ENCODE results near the gene CXCL13. TPM values are rescaled to one million over a fixed set of nuclear protein-coding genes. Genes with fewer than 3 reads are reported as not detected.

The CXCL13 gene
- polyA plus RNA-seq, 1 of the 3 experiments (the other 2 are of a cell fraction): not detected

DNA sequence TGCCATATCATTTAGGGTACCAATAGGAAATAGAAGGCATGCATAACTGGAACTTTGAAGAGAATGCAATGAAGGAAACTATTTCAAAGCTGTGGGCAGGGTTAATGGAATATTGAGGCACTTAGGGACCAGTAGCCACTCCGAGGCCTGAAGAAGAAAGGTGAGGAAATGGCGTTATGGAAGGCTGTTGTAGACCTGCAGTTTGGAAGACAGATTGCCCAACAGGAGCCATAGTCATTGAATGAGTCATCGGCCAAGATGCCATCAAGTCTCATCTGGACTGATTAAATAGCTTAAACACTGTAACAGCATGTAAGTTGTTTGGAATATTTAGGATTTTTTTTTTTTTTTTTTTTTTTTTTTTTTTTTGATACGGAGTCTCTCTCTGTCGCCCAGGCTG, 11.6 kb downstream of the CXCL13 start:
- H3K9ac ChIP-seq: no peak overlapping the region
- H3F3A ChIP-seq (replicated peaks; ENCODE audit: insufficient read depth): no peaks in the 10 kb centered on the region
- H3K79me2 ChIP-seq (ENCODE audit: insufficient read depth): no peaks in the 10 kb centered on the region
- TF ChIP-seq, protein P1, sequence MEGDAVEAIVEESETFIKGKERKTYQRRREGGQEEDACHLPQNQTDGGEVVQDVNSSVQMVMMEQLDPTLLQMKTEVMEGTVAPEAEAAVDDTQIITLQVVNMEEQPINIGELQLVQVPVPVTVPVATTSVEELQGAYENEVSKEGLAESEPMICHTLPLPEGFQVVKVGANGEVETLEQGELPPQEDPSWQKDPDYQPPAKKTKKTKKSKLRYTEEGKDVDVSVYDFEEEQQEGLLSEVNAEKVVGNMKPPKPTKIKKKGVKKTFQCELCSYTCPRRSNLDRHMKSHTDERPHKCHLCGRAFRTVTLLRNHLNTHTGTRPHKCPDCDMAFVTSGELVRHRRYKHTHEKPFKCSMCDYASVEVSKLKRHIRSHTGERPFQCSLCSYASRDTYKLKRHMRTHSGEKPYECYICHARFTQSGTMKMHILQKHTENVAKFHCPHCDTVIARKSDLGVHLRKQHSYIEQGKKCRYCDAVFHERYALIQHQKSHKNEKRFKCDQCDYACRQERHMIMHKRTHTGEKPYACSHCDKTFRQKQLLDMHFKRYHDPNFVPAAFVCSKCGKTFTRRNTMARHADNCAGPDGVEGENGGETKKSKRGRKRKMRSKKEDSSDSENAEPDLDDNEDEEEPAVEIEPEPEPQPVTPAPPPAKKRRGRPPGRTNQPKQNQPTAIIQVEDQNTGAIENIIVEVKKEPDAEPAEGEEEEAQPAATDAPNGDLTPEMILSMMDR (IDR thresholded peaks at IDR 0.05): no peak
- TF ChIP-seq, protein P2, sequence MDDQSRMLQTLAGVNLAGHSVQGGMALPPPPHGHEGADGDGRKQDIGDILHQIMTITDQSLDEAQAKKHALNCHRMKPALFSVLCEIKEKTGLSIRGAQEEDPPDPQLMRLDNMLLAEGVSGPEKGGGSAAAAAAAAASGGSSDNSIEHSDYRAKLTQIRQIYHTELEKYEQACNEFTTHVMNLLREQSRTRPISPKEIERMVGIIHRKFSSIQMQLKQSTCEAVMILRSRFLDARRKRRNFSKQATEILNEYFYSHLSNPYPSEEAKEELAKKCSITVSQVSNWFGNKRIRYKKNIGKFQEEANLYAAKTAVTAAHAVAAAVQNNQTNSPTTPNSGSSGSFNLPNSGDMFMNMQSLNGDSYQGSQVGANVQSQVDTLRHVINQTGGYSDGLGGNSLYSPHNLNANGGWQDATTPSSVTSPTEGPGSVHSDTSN (IDR thresholded peaks at IDR 0.05): no peak
- TF ChIP-seq JUND (IDR thresholded peaks at IDR 0.05) (no peak), YY1 (IDR thresholded peaks at IDR 0.05; ENCODE audit: low read depth) (no peak), NRF1 (IDR thresholded peaks at IDR 0.05; ENCODE audit: low read depth, low read length) (no peak), USF2 (IDR thresholded peaks at IDR 0.05; ENCODE audit: borderline replicate concordance, low read depth, low read length) (no peak)
- TF ChIP-seq, protein P3, sequence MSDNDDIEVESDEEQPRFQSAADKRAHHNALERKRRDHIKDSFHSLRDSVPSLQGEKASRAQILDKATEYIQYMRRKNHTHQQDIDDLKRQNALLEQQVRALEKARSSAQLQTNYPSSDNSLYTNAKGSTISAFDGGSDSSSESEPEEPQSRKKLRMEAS (IDR thresholded peaks at IDR 0.05; ENCODE audit: low read depth): no peak
- TF ChIP-seq, protein P4, sequence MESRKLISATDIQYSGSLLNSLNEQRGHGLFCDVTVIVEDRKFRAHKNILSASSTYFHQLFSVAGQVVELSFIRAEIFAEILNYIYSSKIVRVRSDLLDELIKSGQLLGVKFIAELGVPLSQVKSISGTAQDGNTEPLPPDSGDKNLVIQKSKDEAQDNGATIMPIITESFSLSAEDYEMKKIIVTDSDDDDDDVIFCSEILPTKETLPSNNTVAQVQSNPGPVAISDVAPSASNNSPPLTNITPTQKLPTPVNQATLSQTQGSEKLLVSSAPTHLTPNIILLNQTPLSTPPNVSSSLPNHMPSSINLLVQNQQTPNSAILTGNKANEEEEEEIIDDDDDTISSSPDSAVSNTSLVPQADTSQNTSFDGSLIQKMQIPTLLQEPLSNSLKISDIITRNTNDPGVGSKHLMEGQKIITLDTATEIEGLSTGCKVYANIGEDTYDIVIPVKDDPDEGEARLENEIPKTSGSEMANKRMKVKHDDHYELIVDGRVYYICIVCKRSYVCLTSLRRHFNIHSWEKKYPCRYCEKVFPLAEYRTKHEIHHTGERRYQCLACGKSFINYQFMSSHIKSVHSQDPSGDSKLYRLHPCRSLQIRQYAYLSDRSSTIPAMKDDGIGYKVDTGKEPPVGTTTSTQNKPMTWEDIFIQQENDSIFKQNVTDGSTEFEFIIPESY (IDR thresholded peaks at IDR 0.05; ENCODE audit: borderline replicate concordance, low read depth): no peak
- no peaks in the 10 kb centered on the region for H3K36me3 ChIP-seq (replicated peaks in 1 of 2; ENCODE audit: control insufficient read depth in 1 of 2, insufficient read depth in 2 of 2, low read length in 1 of 2)
- no peaks in the 10 kb centered on the region for H3K9me3 ChIP-seq
- no peak overlapping the region for H3K4me2 ChIP-seq
- 57% methylated on average over 5 of the region's 5 CpGs for WGBS (ENCODE audit: low lambda C conversion rate)
- H4K20me1 ChIP-seq (ENCODE audit: insufficient read depth): no peaks in the 10 kb centered on the region
- H3K27ac ChIP-seq (ENCODE audit: low read depth in 2 of 2, low read length in 1 of 2): no peak overlapping the region
- H3K9me2 ChIP-seq: no peaks in the 10 kb centered on the region
- CTCF ChIA-PET: interaction anchor here (1.7 to 2.4 kb wide), 3 partner anchors 11 to 16 kb away, joined by 4 to 10 read pairs (median 7); no protein-coding TSS in a partner anchor
- POLR2A ChIA-PET: no interaction called here
- H3K4me3 ChIP-seq (ENCODE audit: low read depth in 2 of 2, low read length in 1 of 2): no peak overlapping the region
- DNase-seq: no peak
- H3K4me1 ChIP-seq (ENCODE audit: control insufficient read depth in 1 of 2, insufficient read depth in 2 of 2, low read depth in 1 of 2, low read length in 1 of 2): no peaks in the 10 kb centered on the region
- peaks cover 30% of the 10 kb centered on the region for H3K27me3 ChIP-seq (ENCODE audit: insufficient read depth)
- H2AFZ ChIP-seq (ENCODE audit: low read depth): no peak overlapping the region
